CD14-positive monocyte (primary cell): ENCODE measurements around the gene KRTAP16-1. TPM values are rescaled to one million over a fixed set of nuclear protein-coding genes. Genes with fewer than 3 reads are reported as not detected.
"Not testable (repeated sequence)": the region's sequence is repeated elsewhere in the genome, so short reads cannot be mapped to it uniquely, and the experiment has no call there.

ENCODE experiments used
- DNase-seq, 3 donors: peaks; one replicate each; pipeline ENCODE4 v3.0.0-alpha.2; 2011 to 2022
- H2AFZ ChIP-seq: 2 replicates; pipeline ENCODE4 v1.6.0; 2012; ENCODE audit warnings: mild to moderate bottlenecking, low read depth, low read length, inconsistent platforms; ENCODE audit not compliant: insufficient read depth, poor library complexity, severe bottlenecking
- H3K27ac ChIP-seq, 2 donors: 1 replicate in 1 of 2; 2 replicates in 1 of 2; pipeline ENCODE4 v1.5.1; 2012 to 2013; ENCODE audit warnings: low read length in 2 of 2, control low read depth in 1 of 2, inconsistent platforms in 1 of 2, low read depth in 1 of 2, mild to moderate bottlenecking in 1 of 2
- H3K27me3 ChIP-seq, 2 donors: one replicate each; pipeline versions ENCODE4 v1.6.0 to v1.6.1; 2011 to 2013; ENCODE audit warnings: low read length in 2 of 2; ENCODE audit not compliant: control insufficient read depth in 2 of 2, insufficient read depth in 2 of 2
- H3K36me3 ChIP-seq, 2 donors: replicated peaks in 1 of 2; 1 replicate in 1 of 2; 2 replicates in 1 of 2; pipeline versions ENCODE4 v1.5.1 to v1.6.1; 2012 to 2013; ENCODE audit warnings: low read length in 2 of 2, control low read depth in 1 of 2, inconsistent platforms in 1 of 2, mild to moderate bottlenecking in 1 of 2; ENCODE audit not compliant: insufficient read depth in 2 of 2, control insufficient read depth in 1 of 2
- H3K4me1 ChIP-seq, 2 donors: 1 replicate in 1 of 2; 2 replicates in 1 of 2; pipeline versions ENCODE4 v1.5.1 to v1.6.1; 2012 to 2013; ENCODE audit warnings: low read length in 2 of 2, control low read depth in 1 of 2, inconsistent platforms in 1 of 2, mild to moderate bottlenecking in 1 of 2, moderate library complexity in 1 of 2; ENCODE audit not compliant: insufficient read depth in 2 of 2, control insufficient read depth in 1 of 2
- H3K4me2 ChIP-seq: replicated peaks from 2 replicates; pipeline ENCODE3; 2012; ENCODE audit warnings: low read length, moderate library complexity, mild to moderate bottlenecking; ENCODE audit not compliant: poor library complexity, severe bottlenecking; ENCODE audit errors: extremely low read depth
- H3K4me3 ChIP-seq, 3 experiments: fragments of 200-600 bp in 1 of 3; sonication (generic) in 1 of 3; replicated peaks in 1 of 3; 1 replicate in 2 of 3; 2 replicates in 1 of 3; pipeline ENCODE4 v1.5.1; 2011 to 2013; ENCODE audit warnings: low read length in 3 of 3, mild to moderate bottlenecking in 3 of 3, control low read depth in 2 of 3, low read depth in 2 of 3, inconsistent platforms in 1 of 3, moderate library complexity in 1 of 3
- H3K79me2 ChIP-seq: 2 replicates; pipeline ENCODE4 v1.6.0; 2012; ENCODE audit warnings: mild to moderate bottlenecking, control low read depth, inconsistent platforms, low read length, moderate library complexity; ENCODE audit not compliant: insufficient read depth
- H3K9ac ChIP-seq: 2 replicates; pipeline ENCODE4 v1.6.0; 2017; ENCODE audit warnings: low read length, mild to moderate bottlenecking; ENCODE audit not compliant: insufficient read depth, poor library complexity, severe bottlenecking
- H3K9me3 ChIP-seq, 2 donors: replicated peaks in 1 of 2; 1 replicate in 1 of 2; 2 replicates in 1 of 2; pipeline versions ENCODE4 v1.5.1 to v1.6.1; 2012 to 2013; ENCODE audit warnings: low read length in 2 of 2, control low read depth in 1 of 2; ENCODE audit not compliant: control insufficient read depth in 1 of 2, insufficient read depth in 1 of 2
- H4K20me1 ChIP-seq: 2 replicates; pipeline ENCODE4 v1.6.0; 2012; ENCODE audit warnings: mild to moderate bottlenecking, low read length, control low read depth, moderate library complexity; ENCODE audit not compliant: insufficient read depth
- H3K27ac Mint-ChIP-seq, 7 donors: one replicate each; pipeline ENCODE4 v1.8.0; 2020; ENCODE audit warnings: mild to moderate bottlenecking in 7 of 7, mixed read lengths in 7 of 7, moderate library complexity in 6 of 7, inconsistent platforms in 2 of 7
- H3K27me3 Mint-ChIP-seq, 3 donors: one replicate each; pipeline ENCODE4 v1.8.0; 2021 to 2022; ENCODE audit warnings: low read depth in 3 of 3, mild to moderate bottlenecking in 3 of 3, mixed read lengths in 3 of 3, moderate library complexity in 3 of 3, inconsistent platforms in 1 of 3
- H3K36me3 Mint-ChIP-seq, 2 donors: one replicate each; pipeline ENCODE4 v1.8.0; 2020; ENCODE audit warnings: mixed read lengths in 2 of 2, inconsistent platforms in 1 of 2, mild to moderate bottlenecking in 1 of 2
- H3K4me1 Mint-ChIP-seq: one replicate; pipeline ENCODE4 v1.8.0; 2020; ENCODE audit warnings: mild to moderate bottlenecking, mixed read lengths
- H3K4me3 Mint-ChIP-seq, 2 donors: one replicate each; pipeline ENCODE4 v1.8.0; 2020; ENCODE audit warnings: mild to moderate bottlenecking in 2 of 2, mixed read lengths in 2 of 2, moderate library complexity in 1 of 2
- H3K9me3 Mint-ChIP-seq, 7 donors: one replicate each; pipeline ENCODE4 v1.8.0; 2020 to 2022; ENCODE audit warnings: mixed read lengths in 7 of 7, mild to moderate bottlenecking in 6 of 7, moderate library complexity in 6 of 7, inconsistent platforms in 2 of 7
- CTCF ChIP-seq: fragments of 200-600 bp; IDR thresholded peaks from one replicate; pipeline ENCODE4 v1.8.0; 2022; ENCODE audit warnings: antibody characterized with exemption, mild to moderate bottlenecking
- WGBS: methylation state at CpG from one replicate; pipeline ENCODE4 v1.1.5; 2013; ENCODE audit warnings: missing lambda C conversion rate; ENCODE audit not compliant: insufficient coverage; 5-methylcytosine and 5-hydroxymethylcytosine counted together
- intact Hi-C, 2 donors: fragments of 100-400 bp; cut with micrococcal nuclease; formaldehyde crosslinking; loops; one replicate each; pipeline versions ENCODE4 v1.15.0 to v1.15.1; 2023
- polyA plus RNA-seq, 3 donors: library from polyadenylated mRNA; depleted of rRNA in 1 of 3; unstranded in 2 of 3; stranded (reverse) in 1 of 3; fragments of 300-500 nt in 2 of 3; fragments of >200 nt in 1 of 3; fragmentation: Illumina TruSeq in 2 of 3; gene quantifications; 1 replicate in 2 of 3; 2 replicates in 1 of 3; pipeline ENCODE4 v1.2.3, GENCODE V29; 2012 to 2021

KRTAP16-1 gene
- polyA plus RNA-seq, 3 donors: not detected

- Histone ChIP-seq H3K4me1 (peaks cover 19 to 31% of the 10 kb centered on the region in 2 donors), H3K4me3 (no peak overlapping the region), H4K20me1 (no peaks in the 10 kb centered on the region), H3K79me2 (no peaks in the 10 kb centered on the region), H3K9me3 (no peaks in the 10 kb centered on the region), H3K27me3 (peaks cover 11 to 13% of the 10 kb centered on the region in 2 donors), H2AFZ (no peak overlapping the region), H3K36me3 (no peaks in the 10 kb centered on the region), H3K4me2 (no peak overlapping the region), H3K9ac (no peak overlapping the region), H3K27ac (no peak overlapping the region)
- Mint-ChIP-seq H3K27ac (peak overlapping the region in 1 of 7 donors; percentile 32), H3K4me1 (peaks cover 22% of the 10 kb centered on the region), H3K9me3 (peaks cover 0 to 4% (median 0%) of the 10 kb centered on the region in 7 donors), H3K27me3 (peaks cover 2 to 5% (median 2%) of the 10 kb centered on the region in 3 donors), H3K36me3 (no peaks in the 10 kb centered on the region), H3K4me3 (no peak overlapping the region)
- intact Hi-C loops: no loop called here
- no peak for TF ChIP-seq CTCF
- no peak for DNase-seq
- 43% methylated on average over 1 of the region's 3 CpGs for WGBS
Measured at GRCh38 chr17:41284043-41284442, 25.1 kb downstream of the KRTAP16-1 start.

DNA sequence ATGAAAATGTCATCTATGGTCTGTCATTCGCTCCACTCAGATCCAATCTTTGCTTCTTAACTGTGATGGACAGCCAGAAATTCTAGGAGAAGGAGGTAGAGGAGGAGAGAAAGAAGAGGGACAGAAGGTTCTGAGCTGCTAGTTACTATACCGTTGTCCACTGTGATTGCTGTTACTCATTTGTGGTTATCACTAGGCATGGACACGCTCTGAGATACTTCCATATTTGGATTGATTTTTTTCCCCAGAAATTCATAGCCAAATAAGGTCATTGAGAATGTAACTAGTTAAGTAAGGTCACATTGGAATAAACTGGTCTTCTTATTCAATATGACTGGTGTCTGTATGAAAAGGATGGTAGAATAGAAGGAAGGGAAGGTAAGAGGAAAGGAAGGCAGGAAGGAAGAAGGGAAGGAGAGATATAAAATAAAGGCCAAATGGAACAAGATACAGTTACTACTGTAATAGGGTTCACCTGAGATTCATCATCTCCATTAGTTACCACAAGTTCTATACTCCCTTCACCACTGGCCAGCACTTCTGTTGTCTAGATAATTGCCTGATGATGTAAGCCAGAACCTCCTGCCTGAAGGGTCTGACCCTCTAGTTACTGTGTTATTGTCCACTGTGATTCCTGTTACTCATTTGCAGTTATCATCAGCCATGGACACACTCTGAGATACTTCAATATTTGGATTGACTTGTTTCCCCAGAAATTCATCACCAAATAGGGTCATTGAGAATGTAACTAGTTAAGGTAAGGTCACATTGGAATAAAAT is 30.7 kb downstream of the KRTAP16-1 start:
- Histone ChIP-seq H3K27ac (no peak overlapping the region), H3K4me1 (no peaks in the 10 kb centered on the region), H4K20me1 (no peaks in the 10 kb centered on the region), H3K36me3 (no peaks in the 10 kb centered on the region), H3K79me2 (no peaks in the 10 kb centered on the region), H2AFZ (no peak overlapping the region), H3K9ac (no peak overlapping the region), H3K9me3 (no peaks in the 10 kb centered on the region), H3K4me3 (no peak overlapping the region), H3K4me2 (no peak overlapping the region), H3K27me3 (peaks cover 11 to 12% of the 10 kb centered on the region in 2 donors)
- 100% methylated on average over 1 of the region's 3 CpGs for WGBS
- no peak for TF ChIP-seq CTCF
- peaks cover 0 to 2% (median 0%) of the 10 kb centered on the region in 7 donors for H3K9me3 Mint-ChIP-seq
- no peak for DNase-seq
- peaks cover 0 to 13% (median 10%) of the 10 kb centered on the region in 3 donors for H3K27me3 Mint-ChIP-seq
- no peak overlapping the region for H3K4me3 Mint-ChIP-seq
- no peak overlapping the region for H3K27ac Mint-ChIP-seq
- H3K4me1 Mint-ChIP-seq: no peaks in the 10 kb centered on the region
- no peaks in the 10 kb centered on the region for H3K36me3 Mint-ChIP-seq
- intact Hi-C loops: no loop called here

- WGBS: 97% methylated on average over 3 of the region's 3 CpGs
- DNase-seq: not testable (repeated sequence)
Measured at GRCh38 chr17:41275648-41276190, 33.4 kb downstream of the KRTAP16-1 start, which contains the start of gene KRTAP9-7. KRTAP9-7 (plus strand) TSS chr17:41275698; CDS start chr17:41275698, 0 bp downstream.

More at GRCh38 chr17:41275648-41276190, 33.4 kb downstream of the KRTAP16-1 start, which contains the start of gene KRTAP9-7:
- H3K4me3 ChIP-seq, H3K9me3 Mint-ChIP-seq, H3K36me3 ChIP-seq, H3K27ac ChIP-seq, H3K79me2 ChIP-seq, H3K4me1 ChIP-seq, H3K9ac ChIP-seq, H3K36me3 Mint-ChIP-seq, H3K4me2 ChIP-seq, H3K9me3 ChIP-seq, intact Hi-C loops, H4K20me1 ChIP-seq, H3K4me1 Mint-ChIP-seq, H3K27me3 ChIP-seq, H2AFZ ChIP-seq: not testable (repeated sequence)
- H3K4me3 Mint-ChIP-seq: peak within 1 kb of the TSS in 1 of 2 donors; percentile 17
- peaks cover 4 to 18% (median 10%) of the 10 kb centered on the region in 3 donors for H3K27me3 Mint-ChIP-seq
- peak within 1 kb of the TSS in 1 of 7 donors; percentile 58 for H3K27ac Mint-ChIP-seq
